HG02763 (cell line): ENCODE measurements around the gene BDP1.
"Not testable (repeated sequence)": the region's sequence is repeated elsewhere in the genome, so short reads cannot be mapped to it uniquely, and the experiment has no call there.

Experiments
- ATAC-seq: cut with Tn5 transposase; IDR thresholded peaks from one replicate; pipeline ENCODE4 v1.9.1; 2021; ENCODE audit warnings: mild to moderate bottlenecking, moderate library complexity; ENCODE audit not compliant: unreplicated experiment

The BDP1 gene

DNA sequence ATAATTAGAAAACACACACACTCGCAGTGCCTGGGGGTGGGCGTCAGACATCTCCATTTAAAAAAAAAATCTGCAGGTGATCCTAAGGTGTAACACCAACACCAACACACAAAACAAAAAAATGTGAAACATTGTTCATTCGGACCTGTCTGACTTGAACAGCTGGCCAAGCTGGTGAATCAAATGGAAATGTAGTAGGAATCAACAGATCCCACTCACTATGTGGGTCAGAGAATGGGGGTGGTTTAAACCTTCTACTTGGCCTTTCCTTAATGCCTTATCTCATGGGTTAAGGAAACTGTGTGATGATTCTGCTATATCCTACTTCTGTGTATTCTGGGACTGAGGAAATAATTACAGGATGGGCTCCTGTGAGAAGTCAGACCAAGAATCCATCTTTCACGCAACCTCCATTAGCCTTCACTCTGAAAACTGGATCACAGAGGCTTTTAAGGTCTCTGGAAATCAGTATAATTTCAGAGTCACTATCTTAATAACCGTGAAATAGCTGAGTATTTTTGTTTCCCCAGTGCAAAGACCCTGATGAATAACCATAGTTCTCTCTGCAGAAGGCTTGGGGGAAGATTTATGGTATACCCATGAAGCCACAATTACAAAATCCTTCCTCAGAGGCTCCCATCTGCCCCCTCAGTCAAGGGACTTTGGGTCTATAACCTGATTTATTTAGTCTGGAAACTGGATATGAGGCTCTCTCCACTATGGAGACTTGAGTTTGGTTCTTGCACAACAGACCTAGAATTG lies 114.5 kb downstream of the BDP1 start:
- ATAC-seq: no peak

DNA sequence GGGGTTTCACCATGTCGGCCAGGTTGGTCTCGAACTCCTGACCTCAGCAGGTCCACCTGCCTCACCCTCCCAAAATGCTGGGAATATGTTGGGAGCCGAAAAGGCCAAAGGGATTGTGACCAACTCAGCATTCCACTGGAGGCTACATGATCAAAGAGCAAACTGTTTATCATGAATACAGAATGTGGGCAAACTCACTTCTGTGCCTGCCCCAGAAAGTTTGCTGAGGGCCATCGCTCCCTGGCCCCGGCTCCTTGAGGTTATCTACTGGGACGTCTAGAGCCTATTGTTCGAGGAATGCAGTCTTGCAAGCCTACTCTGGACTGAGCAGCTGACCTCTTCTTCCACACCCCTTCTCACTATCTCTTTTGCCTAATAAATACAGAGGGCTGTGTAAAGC lies 116.4 kb downstream of the BDP1 start:
- ATAC-seq: not testable (repeated sequence)

DNA sequence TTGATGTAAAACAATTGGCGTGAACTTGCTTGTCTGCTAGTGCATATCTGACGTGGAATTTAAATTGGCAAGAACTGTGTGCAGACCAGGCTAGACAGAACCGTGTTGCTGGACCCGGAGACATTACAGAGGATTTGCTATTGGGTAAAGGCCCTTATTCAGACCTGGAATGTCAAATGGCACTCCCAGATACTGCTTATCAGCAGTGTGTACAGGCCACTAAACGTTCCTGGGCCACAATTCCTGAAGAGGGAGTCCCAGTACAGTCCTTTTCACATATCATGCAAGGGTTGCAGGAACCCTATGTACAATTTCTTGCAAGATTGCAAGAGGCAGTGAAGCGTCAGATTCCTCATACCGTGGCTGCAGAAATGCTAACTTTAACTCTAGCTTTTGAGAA lies 118.1 kb downstream of the BDP1 start:
- ATAC-seq: no peak

DNA sequence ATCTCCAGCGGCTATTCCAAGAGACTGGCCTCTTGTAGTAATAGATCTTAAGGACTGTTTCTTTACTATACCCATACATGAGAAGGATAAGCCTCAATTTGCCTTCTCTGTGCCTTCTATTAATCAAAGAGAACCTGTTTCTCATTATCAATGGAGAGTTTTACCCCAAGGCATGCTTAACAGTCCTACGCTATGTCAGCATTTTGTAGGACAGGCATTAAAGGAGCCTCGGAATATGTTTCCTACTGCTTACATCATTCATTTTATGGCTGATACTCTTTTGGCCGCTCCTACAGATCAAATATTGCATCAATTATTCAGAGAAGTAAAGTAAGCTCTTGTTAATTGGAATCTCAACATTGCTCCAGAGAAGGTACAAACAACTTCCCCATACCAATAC lies 120.1 kb downstream of the BDP1 start:
- not testable (repeated sequence) for ATAC-seq

DNA sequence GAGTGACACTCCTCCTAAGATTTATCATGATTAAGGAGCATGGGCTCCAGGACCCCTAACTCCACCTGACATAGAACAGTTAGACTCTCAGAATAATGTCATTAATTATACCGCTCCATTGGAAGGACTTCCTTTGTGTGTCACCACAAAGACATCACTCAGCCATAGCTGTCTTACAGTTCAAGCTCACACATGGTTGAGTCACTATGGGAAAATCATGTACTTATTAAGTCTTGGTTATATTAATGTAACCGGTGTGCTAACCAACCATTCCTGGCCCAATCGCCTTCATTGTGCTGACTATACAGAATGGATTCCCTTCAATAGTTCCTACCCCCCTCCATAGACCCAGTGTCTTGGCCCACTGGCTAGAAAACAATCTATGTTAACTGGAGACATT lies 120.8 kb downstream of the BDP1 start:
- no peak for ATAC-seq

DNA sequence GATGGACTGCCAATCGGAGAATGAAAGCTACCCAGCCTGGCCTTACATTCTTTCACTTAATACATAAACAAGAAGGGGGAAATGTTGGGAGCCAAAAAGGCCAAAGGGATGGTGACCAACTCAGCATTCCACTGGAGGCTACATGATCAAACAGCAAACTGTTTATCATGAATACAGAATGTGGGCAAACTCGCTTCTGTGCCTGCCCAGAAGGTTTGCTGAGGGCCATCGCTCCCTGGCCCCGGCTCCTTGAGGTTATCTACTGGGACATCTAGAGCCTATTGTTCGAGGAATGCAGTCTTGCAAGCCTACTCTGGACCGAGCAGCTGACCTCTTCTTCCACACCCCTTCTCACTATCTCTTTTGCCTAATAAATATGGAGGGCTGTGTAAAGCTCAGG lies 122.4 kb downstream of the BDP1 start:
- not testable (repeated sequence) for ATAC-seq

DNA sequence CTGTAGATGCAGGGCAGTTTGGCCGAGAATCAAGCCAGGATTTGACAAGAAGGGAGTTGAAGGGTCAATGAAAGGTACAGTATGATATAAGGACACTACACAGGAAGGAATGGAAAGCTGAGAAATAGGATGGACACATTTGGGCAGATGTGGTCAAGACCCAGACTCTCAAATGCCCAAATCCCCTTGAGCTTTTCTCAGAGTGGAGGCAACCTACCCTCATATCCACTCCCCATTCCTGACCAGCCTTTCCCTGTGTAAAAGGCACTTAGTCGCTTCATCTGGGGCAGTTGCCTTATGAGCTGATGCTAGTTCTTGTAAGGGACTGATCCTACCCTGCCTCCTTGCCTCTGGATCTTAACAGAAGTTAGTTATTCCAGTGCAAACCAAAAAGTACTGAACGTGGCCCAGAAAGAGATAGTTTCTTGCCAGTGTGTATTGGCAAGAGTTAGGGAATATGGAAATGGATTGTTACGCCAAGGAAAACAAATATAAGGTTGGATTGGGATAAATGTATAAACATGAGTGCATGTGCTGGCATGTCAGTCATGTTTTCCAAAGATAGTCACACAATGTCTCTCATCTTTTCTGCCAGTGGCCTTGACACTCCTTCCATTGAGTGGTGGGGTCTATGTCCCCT lies 127.6 kb downstream of the BDP1 start:
- no peak for ATAC-seq

DNA sequence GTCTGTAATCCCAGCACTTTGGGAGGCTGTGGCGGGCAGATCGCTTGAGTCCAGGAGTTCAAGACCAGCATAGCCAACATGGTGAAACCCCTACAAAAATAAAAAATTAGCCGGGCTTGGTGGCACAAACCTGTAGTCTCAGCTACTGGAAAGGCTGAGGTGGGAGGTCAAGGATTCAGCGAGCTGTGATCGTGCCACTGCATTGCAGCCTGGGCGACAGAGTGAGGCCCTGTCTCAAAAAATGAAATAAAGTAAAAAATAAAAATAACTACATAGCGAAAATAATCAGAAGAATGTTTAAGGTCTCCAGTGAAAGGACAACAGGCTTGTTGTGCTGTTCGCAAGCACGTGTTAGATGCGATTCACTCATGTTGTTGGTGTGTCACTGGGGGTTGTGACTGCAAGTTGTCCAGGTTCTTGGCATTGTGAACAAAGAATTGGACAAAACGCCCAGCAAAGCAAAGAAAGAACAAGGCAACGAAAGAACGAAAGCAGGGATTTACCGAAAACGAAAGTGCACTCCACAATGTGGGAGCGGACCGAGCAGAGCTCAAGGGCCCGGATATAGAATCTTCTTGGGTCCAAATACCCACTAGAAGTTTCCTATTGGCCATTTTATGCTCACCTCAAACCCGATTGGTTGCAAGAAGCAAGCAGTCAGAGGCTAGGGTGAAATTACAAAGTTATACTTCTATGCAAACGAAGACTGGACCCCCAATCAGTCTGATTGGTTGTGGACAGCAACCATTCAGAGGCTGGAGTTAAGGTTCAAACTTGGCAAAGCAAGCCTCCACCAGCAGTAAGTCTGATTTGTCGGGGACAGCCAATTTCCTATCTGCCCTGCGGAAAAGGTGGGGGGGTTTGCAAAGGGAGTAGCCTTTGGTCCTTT lies 130.8 kb downstream of the BDP1 start:
- ATAC-seq: no peak

DNA sequence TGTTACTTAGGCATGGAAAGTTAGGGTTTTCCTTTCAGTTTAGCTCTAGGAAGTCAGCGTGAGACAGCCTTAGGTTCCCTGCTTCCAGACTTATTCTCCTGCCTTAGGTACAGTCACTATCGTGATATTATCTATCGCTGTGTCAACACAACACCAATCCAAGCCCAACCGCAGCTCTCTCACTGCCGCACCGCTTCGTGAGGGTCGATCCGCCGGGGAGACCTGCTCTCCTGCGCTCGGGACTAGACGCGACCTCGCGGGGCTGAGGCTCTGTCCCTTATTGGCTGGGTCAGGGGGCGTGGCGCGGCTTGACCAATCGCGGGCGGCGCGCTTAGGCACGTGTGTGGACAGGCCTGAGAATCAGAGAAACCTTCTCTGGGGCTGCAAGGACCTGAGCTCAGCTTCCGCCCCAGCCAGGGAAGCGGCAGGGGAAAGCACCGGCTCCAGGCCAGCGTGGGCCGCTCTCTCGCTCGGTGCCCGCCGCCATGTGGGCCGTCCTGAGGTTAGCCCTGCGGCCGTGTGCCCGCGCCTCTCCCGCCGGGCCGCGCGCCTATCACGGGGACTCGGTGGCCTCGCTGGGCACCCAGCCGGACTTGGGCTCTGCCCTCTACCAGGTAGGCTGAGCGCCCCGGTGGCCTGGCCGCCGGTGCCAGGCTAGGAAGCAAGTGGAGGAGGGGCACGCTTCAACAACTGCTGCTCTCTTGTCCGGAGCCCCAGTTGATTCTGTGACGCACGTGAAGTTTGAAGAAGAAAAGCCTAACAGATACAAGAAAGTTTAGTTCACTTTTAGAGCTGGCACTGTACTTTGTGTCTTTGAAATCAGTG lies 131.7 kb downstream of the BDP1 start, which contains the start of gene MCCC2:
Gene MCCC2, plus strand, starts transcription at position 400 of the 825 bp plus-strand sequence. Its CDS starts 86 bp downstream, at position 486.
- peak; percentile 98 for ATAC-seq

DNA sequence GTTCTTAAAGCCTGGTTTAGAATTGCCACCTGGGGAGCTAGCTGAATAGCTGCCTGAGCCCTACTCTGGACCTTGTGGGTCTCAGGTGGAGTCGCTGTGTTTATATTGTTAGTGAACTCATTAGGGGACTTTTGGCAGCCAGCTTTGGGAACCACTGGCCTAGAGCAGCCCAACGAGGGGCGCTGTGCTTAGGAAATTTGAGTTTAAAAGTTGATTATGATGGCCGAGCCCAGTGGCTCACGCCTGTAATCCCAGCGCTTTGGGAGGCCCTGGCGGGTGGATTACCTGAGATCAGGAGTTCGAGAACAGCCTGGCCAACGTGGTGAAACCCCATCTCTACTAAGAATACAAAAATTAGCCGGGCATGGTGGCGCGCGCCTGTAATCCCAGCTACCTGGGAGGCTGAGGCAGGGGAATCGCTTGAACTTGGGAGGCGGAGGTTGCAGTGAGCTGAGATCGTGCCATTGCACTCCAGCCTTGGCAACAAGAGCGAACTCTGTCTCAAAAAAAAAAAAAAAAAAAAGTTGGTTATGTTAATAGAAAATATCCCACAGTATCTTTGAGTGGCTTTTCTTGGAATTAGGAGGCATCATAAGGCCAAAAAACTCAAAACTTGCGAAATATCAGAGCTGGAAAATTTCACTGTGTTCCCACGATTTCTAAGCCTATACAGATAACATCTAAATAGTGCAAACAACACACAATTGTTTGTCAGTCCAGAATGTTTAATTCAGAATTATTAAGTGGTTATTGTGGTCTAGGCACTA lies 132.5 kb downstream of the BDP1 start:
- ATAC-seq: peak; percentile 5

DNA sequence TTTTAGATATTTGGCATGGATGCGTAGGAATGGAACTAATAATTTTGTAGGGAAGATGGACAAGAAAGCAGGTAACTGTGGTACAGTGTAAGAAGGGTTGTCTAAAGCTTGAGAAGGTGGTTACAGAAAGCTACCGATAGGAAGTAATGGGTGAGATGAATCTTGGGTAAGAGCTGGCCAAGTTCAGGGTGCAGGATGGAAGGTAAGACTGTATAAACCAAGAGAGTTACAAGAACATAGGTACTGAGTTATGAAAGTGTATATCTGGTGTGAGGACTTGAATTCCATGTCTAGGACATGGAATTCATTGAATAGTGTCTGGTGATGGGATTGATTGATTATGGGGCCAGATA lies 133.1 kb downstream of the BDP1 start:
- ATAC-seq: no peak

DNA sequence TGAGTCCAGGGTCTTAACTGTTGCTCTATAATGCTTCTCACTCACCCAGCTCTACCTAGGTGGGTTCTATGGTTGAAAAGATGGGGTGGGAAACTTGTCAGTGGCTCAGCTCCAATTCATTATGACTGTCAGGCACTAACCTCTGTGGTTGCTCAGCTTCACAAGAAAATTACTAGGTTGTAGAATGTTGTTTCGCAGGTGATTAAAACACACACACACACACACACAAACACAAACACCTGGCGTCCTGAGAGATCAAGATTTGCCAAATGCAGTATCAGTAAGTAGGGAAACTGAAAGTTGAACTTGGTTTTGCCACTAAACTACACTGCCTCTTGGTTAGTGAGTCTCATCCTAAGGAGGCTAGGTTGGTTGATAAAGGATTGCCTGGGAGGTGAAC lies 134.5 kb downstream of the BDP1 start:
- ATAC-seq: no peak

DNA sequence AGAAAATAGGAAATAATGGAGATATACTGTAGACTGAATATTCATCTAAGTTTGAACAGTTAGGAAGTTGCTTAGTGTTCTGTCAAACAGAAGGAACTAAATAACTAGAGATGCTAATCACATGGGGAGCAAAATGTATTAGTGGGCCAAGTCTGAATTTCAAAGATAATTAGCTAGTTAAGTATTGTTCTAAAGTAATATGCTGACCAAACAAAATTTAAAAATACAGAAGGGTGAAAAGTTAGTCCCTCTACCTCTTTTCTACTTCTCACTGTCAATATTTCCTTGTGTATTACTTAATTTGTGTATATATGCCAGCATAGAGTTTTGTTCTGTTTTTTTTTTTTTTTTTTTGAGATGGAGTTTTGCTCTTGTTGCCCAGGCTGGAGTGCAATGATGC lies 135.6 kb downstream of the BDP1 start:
- no peak for ATAC-seq

DNA sequence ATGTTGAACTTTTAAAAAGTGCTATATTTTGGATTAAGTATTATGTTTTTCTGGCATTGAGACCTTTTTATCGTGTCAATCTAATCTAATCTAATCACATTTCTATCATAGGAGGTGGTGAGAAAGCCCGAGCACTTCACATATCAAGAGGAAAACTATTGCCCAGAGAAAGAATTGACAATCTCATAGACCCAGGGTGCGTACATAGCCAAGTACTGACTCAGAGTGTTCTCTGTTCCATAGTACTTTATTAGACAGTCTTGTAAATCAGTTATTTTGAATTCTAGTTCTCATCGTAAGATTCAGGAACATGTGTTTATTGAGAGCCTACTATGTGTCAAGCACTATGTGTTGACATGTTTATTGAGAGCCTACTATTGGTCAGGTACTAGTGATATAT lies 140.7 kb downstream of the BDP1 start:
- ATAC-seq: no peak

DNA sequence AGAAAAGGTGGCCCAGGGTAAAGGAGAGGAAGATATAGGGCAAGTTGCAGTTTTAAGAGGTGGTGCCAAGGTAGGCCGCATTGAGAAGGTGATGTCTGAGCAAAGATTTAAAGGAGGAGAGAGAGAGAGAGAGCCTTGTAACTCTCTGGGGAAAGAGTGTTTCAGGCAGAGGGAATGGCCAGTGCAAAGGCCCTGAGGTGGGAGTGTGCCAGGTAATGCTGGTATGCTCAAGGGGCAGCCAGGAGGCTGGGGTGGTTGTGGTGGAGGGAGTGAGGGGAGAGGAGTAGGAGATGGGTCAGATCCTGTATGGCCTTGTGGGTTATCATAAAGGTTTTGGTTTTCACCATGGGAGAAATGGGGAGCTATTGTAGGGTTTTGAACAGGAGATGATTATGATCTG lies 141.6 kb downstream of the BDP1 start:
- no peak for ATAC-seq

DNA sequence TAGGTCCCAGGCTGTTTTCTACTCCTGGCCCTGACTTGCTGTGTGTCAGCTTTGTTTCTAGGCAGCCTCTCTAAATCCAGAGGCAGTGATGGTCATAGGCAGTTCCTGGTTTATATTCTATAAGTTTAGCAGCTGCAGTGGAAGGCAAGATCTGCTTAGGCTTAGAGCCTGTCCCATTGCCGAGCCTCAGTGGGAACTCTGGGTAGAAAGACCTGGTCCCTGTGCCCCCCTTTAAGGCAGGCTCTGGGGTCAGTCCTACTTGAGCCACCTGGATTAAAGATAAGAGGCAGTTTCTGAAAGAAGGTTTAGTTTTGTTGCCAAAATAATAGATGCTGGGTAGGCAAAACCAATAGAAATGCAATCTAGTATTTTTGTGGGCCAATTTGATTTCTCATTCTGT lies 145.3 kb downstream of the BDP1 start:
- ATAC-seq: no peak

DNA sequence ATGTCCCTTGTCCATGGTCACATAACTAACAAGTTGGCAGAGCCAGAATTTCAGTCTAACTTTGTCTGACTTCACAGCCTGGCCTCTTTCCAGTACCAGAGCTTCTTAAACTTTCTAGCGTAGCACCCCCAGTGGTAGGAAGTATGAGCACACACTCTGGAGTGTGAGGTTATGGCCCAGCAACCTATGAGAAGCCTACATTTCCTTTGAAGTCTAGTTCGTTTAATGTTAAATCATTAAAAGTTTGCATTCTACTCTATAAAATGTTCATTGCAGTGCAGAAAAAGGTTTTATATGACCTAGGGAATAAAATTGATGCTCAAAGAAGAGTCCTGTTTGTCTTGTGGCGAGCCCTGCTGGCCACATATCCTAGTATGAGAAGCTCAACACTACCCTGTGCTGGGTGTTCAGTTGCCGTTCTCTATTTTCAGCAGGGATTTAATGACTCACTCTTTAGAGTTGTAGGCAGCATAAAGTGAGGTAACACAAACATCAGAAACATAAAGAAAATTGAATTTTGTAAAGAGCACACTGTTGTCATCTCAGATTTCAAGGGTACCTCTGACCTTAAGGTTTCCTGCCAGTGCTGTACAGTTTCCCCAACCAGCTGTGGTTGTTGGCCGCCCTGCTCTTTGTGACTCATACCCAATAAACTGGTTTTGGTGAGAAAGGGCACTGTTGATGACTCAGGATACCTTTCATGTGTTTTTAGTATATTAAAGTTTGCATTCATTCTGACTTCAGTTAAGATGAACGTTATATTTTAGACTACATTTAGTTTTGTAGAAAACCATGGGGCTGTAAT lies 146.0 kb downstream of the BDP1 start:
- peak; percentile 90 for ATAC-seq

DNA sequence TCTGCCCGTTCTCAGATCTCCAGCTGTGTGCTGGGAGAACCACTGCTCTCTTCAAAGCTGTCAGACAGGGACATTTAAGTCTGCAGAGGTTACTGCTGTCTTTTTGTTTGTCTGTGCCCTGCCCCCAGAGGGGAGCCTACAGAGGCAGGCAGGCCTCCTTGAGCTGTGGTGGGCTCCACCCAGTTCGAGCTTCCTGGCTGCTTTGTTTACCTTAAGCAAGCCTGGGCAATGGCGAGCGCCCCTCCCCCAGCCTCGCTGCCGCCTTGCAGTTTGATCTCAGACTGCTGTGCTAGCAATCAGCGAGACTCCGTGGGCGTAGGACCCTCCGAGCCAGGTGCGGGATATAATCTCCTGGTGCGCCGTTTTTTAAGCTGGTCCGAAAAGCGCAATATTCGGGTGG lies 154.5 kb downstream of the BDP1 start:
- not testable (repeated sequence) for ATAC-seq

DNA sequence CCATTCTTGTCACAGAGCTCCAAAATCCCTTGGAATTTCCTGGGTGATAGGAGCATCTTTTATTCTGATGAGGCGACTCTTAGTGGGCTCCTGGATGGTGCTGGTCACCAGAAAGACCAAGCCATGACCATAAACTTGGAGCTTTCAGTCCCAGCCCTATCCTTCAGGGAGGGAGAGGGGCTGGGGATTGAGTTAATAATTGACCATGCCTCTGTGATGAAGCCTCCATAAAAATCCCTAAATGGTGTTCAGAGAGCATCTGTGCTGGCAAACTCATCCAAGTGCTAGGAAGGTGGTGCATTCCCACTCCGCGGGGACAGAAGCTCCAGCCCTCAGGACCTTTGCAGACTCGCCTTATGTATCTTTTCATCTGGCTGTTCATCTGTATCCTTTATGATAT lies 160.4 kb downstream of the BDP1 start:
- no peak for ATAC-seq
